HG02840 (cell line): ENCODE results near the gene SMG1.
"Not testable (repeated sequence)": the region's sequence is repeated elsewhere in the genome, so short reads cannot be mapped to it uniquely, and the experiment has no call there.

Experiments used
- ATAC-seq: cut with Tn5 transposase; IDR thresholded peaks from one replicate; pipeline ENCODE4 v1.9.1; 2021; ENCODE audit warnings: mild to moderate bottlenecking, moderate library complexity, moderate number of reproducible peaks; ENCODE audit not compliant: unreplicated experiment, low FRiP score

The SMG1 gene

DNA sequence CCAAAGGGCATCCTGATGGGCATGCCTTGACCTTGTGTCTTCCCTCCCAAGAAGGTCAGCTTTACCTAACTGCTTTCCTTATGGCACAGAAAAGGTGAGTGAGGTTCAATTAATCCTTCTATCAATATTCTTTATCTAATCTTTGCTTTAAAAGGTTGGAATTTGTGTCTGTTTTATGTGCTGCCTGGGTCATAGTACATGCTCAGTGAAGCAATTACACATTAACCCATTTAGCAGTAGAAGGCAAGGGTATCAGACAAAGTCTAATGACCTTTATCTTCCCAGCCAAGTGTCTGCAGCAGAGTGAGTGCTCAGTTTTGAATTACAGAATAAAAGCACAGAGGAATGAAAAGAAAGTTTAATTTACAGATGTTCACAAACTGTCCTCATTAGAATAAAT is 63.3 kb downstream of the SMG1 start:
- not testable (repeated sequence) for ATAC-seq

DNA sequence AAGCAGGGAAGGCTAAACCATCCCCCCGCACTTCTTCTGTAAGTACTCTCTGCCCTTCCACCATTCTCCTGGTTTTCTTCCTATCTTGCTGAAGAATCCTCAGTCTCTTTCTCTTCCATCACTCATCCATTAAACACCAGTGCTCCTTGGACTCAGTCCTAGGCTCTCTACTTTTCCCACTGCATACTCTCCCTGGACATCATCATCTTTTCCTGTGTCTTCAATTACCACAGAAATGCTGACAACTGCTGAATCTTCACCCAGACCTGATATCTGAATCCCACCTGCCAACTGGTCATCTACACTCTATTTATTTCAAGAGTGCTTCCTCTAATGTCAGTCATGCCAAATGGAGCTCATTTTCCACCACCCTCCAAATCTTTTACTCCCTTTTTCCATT is 71.0 kb downstream of the SMG1 start:
- no peak for ATAC-seq

DNA sequence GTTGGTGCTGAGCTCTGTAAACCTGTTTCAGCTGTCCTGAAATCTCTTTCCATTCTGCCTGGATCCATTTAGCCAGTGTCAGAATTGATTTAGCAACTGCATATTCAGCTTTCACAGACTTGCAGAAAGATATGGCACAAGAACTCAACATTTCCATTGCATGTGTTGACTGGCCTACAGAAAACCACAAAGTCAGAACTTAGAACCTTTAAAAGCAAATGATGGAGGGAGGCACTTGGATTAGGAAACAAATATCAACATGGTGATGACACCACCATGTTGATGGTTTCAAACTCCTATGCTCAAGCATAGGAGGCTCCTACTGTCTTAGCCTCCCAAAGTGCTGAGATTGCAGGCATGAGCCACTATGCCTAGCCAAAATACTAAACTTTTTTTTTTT is 72.5 kb downstream of the SMG1 start:
- no peak for ATAC-seq

DNA sequence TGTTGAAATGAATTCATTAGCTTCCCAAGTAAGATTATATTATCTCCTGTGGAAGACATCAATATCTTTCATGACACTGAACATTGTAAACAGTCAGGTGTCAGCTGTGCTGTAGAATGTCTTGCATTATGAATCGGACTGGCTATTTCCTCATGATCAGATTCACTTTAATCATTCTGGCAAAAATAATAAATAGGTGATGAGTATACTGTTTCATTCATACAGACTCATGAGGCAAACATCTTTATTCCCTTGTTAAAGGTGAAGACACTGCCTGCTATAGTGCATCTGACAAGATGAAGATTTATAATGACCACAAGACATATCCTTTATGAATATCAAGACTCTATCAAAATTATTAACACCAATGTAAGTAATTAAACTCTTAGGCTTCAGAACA is 73.6 kb downstream of the SMG1 start:
- no peak for ATAC-seq

DNA sequence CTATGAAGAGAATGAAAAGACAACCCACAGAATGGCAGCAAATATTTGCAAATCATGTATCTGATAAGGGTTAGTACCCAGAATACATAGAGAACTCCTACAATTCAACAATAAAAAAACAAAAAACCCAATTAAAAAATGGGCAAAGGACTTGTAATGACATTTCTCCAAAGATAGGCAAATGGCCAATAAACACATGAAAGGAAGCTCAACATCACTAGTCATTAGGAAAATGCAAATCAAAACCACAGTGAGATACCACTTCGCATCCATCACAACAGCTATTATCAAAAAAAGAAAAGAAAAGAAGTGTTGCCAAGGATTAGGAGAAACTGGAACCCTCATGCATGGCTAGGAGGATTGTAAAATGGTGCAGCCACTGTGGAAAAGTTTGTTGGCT is 79.8 kb downstream of the SMG1 start:
- ATAC-seq, result no peak

DNA sequence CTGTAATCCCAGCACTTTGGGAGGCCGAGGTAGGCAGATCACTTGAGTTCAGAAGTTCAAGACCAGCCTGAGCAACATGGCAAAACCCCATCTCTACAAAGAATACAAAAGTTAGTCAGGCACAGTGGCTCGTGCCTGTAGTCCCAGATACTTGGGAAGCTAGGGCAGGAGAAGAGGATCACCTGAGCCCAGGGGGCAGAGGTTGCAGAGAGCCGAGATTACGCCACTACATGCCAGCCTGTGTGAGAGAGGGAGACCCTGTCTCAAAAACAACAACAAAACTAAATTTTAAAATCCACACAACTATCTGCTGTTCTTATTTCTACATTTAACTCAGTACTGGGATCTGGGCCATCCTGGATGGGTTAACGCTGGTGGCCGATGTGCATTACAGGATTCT is 83.6 kb downstream of the SMG1 start:
- no peak for ATAC-seq

DNA sequence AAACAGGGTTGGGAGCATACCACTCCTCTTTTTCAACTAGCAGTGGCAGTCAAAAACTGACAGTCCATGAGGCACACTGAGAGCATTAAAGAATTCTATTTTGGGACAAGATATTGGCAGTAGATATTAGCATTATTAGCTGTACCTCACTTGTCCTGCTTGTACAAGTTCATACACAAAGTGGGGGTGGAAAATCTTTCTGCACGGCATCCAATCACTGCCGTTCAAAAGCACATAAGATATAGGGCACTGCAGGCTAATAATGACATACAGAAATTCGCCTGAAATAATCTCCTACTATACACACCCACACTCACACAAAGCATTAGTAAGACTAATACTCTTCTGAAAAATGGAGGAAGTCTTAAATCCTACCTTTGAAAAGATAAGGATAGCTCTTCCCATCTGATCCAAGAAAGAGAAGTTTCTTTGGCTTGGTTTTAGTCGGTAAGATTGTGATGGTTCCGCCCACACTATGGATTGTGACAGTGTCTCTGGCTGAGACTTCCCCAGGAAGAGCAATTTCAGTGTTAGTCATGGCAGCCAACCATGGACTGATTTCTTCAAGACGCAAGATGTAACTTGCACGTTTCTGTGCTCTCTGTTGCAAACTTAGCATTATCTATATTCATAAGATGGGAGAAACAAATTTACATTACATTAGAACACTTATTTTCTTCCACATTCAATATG is 84.2 kb downstream of the SMG1 start:
- no peak for ATAC-seq

DNA sequence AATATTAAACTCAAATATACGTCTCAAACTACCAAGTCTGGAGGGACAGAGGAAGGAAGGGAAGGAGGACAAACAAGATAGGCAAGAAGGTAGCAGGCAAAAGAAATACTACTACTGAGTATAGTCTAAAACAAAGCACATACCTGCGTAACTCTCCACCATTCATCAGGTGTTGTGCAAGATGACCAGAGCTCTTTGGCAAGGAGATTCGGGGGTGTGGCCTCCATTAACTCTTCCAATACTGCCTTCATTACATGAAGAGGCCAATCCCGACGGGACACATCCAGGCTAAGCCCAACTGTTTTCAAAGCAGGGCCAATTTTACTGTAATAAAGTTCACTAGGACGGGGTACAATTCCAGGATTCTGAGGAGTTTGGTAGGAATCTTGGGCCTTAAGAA is 86.7 kb downstream of the SMG1 start:
- ATAC-seq, result no peak

DNA sequence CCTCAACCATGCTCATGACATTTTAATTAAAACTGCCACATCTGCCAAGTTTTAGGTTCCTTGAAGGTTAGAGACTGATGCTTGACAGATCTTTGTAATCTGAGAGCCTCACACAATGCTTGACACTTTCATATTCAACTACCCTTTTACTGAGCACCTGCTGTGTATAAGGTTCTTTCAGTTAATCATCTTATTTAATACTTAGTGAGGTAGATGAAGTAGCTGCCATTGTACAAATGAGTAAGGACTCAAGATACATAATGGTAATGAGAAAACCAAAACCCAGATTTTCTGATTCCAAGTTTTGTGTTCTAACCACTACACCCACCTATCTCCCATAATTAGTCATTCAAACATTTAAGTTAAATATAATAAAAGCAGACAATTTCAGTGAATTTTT is 89.5 kb downstream of the SMG1 start:
- no peak for ATAC-seq

DNA sequence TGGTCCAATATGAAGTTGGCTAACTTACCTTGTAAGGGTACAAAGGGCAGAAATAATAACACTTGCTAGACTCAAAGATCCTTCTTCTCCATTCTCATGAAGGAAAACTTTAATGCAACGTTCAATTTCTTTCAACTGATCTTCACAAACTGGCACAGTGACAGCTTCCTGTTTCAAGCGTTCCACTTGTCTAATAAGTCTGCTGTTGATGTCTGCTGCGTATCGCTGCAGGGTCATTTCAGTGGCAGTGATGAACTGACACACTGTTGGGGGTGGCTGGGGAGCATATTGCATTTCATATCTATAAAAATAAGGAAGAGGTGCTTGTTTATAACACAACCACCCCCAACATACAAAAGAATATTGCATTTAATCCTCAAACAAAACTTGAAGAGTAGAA is 91.3 kb downstream of the SMG1 start:
- ATAC-seq, result no peak

DNA sequence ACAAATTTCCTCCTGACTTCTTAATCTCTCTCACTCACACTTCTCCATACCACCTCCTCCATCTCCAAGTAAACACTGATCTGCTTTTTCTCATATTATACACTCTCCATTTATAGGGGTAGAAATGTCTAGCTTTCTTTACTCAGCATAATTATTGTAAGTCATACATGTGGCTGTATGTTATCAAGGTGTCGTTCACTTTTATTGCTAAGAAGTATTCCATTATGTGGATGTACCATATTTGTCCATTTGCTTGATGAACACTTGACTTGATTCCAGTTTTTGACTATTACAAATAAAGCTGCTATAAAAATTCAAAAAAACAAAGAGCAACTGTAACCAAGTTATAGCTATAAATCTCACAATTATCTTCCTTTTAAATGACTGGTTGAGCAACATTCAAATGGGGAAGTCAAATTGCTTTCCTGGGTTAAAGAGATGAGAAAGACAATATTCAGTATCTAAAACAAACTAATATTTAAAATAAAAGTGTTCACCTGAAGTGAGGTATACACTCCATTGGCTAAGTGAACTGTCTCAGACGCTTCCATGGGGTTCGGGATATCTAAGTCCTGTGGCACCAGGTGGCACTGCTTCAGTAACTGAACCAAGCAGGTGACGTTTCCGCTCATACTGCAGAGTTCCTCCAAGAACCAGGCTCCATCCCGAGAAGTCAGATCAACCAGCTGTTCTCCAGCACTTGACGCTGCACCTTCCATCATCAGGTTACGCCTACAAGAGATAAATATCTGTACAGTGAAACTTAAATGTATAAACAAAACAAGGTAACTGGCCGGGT is 92.3 kb downstream of the SMG1 start:
- no peak for ATAC-seq

DNA sequence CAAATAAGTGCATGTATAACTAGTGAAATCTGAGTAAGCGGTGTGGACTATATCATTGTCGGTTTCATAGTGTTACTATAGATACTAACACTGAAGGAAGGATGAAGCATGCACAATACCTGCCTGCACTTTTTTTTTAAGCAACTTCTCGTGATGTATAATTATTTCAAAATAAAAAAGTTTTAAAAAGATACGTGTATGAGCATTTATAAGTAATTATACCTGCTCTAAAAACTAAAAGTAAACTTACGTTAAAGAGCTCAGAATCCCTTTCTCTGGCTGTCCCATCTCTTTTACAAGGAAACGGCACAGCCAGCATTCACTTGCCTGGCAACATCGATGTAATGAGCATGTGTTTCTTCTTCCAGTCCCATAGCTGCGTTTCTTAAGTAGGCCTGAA is 93.6 kb downstream of the SMG1 start:
- no peak for ATAC-seq

DNA sequence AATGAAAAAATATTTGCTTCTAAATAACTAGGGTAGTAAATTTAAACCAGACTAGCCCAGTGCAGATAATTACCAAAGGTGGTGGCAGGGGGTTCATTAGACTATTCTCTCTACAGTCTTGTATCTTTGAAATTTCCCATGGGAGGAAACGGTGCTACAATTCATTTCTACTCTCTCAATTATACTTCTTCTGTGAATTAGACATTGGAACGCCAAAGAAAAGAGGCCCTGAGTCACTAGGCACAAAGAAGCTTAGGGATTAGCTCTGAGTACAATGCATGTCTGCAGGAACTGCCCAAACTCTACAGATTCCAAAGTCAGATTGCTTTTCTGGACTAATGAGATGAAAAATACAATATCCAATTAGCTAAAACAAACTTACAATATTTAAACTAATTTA is 94.2 kb downstream of the SMG1 start:
- ATAC-seq, result no peak

DNA sequence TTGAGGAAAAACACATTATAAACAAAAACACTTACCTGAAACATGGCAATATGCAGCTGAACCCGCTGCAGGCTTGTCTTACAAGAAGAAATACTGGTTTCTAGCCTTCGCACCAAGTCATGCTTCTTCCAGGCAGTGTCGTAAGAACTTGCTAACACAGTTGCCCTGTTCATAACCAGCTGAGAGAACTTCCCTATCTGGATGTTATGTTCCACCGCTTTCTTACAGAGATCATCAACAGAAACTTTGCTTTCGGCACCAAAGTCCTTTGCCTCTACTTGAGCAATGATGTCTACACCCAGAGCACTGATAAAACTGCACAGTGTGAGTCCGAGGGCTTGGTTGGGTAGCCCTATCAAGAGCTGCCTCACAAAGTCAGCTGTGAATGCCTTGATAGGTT is 97.0 kb downstream of the SMG1 start:
- ATAC-seq, result no peak

DNA sequence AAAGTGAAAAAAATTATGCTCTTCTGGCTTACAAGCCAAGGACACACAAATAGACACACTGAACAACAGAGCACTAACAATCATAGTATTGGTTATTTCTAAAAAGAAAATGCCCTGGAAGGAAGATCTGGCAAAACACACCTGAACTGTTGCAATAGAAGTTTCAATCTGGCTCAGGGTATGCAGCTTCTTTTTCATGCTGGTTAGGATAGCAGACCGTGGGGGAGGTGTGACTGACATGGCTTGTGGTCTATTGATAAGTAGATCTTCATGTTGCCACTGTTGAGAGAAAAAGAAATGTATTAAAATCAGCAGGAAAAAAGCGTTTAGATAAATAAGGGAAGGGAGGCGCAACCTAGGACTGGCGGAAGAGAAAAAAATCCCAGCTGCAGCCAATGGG is 98.3 kb downstream of the SMG1 start:
- ATAC-seq, result no peak

DNA sequence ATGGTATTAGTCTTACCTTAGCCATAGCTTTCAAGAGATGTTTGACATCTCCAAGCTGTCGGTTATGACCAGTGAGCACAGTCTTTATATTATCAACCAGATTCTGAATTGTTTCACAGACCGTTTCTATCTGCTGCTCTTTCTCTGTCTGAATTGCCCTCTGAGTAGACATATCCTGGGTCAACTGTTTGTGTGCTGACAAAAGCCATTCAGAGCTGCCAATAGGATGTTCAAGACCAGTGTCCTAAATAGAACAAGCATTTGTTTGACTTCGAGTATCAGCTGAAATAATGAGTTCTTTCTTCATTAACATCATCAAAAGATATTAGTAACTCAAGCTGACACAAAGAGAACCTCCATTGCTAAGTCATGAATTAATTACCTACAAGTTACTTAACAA is 109.9 kb downstream of the SMG1 start:
- no peak for ATAC-seq

DNA sequence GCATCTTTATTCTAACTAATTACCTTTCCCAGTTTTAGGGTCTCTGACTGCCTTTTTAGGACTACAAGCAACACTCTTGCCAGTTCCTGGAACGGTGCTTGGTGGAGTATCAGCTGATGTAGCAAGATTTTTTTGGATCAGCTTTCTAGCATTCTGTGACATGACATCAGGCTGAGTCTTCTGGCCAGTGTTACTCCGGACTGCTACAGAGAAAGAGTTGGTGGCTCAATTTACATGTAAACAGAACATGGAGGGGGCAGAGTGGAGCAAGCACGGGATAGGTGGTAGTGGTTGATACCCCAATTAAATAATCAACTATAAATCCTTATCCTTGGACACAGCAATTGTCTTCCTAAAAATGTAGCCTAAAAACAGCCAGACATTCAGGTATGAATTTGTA is 114.3 kb downstream of the SMG1 start:
- no peak for ATAC-seq

DNA sequence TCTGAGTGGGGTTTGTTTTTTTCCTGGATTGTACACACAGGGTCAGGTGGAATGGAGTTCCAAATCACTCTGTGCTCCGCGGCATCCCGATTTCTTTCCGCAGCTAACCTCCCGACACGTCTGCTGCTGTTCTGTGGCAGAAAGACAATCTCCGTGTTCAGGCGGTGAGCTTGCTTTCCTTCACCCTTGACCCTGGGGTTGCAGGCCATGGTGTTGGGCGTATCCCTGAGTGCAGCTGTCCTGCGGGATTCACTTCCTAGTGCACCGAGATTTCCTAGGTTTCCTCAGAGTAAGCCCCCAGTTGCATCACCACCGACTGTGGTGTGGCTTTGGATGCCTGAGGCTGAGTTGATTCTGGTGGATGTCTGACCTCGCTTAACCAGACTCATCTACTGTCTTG is 117.0 kb downstream of the SMG1 start:
- no peak for ATAC-seq

DNA sequence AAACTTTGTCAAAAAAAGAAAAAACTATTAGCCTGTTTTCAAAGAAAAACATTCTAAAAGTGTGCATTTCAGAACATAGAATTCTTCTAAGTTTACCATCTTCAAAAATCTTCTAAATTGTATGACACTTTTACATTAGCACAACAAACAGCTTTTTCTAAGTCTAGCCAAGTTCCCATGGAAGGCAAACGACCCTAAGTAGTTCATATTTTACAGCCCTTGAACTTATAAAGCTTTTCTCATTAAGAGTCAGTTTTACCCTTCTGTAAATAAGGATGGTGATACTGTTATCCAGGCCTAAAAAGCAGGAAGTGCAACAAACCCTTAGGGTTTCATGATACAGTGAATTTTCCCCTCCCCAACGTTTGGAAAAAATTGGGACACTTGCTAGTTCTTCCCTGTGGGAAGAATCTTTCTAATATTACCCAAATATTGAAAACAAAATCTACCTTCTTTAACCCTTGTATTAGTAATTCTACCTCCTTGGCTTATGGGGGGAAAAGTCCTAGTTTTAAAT is 120.9 kb downstream of the SMG1 start:
- no peak for ATAC-seq

DNA sequence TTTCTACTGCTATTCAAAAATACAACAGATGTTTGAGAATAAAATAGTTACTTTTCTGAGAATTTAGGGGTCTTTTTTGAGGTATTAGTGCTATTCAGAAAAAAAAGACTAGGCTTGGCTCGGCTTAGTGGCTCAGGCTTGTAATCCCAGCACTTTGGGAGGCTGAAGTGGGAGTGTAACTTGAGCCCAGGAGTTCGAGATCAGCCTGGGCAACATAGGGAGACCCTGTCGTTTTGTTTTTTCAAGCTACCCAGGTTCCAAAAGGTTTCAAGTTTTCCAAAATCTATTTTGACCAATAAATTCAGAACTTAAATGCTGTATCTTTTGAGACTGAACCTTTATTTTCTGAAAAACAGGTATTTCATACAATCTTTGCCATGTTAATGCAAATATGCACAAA is 121.7 kb downstream of the SMG1 start:
- ATAC-seq, result no peak

DNA sequence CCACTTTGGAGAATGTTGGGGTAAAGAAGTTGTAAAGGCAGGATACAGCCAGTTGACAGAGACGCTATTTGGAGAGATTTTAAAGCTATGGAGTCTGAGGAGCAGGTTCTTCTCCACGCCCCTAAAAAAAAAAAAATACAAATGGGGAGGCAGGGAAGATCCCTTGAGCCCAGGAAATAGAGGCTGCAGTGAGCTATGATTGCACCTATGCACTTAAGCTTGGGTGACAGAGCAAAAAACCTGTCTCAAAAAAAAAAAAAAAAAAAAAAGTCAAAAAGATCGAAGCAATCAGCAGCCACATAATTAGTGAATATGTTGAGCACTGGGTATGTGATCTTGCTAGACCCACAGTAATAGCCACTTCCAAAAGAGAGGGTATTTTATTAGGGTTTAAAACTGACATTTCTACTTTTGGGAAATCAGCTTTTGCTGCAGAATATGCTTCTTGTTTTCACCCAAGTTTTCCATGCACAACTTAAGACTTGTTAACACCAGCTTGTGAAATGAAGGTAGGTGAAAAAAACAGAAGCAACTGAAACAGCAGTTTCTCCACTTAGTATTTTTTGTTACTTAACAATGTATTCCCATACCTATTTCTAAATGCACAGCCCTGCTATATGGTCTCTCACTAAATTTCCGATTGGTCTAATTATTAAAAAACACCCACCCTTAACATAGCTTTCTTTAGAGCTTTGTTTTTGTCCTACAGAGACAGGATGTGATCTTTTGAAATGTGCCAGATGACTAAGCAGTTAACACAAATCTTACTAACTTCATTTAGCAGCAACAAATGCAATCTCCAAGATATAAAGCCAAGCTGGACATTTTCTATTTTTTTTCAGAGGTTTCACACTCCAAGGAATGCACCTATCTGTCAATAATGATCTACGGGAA is 122.4 kb downstream of the SMG1 start:
- ATAC-seq, result no peak
